Skeletal muscle cell (primary cell): ENCODE results near the gene KCNMB2.

Experiments
- DNase-seq: peaks from one replicate; pipeline ENCODE4 v3.0.0-alpha.2; 2010; ENCODE audit warnings: low read depth
- H3K4me3 ChIP-seq: 2 replicates; pipeline ENCODE4 v1.5.1; 2011; ENCODE audit warnings: low read depth, mild to moderate bottlenecking, control low read depth, low read length, moderate library complexity

KCNMB2 gene

DNA sequence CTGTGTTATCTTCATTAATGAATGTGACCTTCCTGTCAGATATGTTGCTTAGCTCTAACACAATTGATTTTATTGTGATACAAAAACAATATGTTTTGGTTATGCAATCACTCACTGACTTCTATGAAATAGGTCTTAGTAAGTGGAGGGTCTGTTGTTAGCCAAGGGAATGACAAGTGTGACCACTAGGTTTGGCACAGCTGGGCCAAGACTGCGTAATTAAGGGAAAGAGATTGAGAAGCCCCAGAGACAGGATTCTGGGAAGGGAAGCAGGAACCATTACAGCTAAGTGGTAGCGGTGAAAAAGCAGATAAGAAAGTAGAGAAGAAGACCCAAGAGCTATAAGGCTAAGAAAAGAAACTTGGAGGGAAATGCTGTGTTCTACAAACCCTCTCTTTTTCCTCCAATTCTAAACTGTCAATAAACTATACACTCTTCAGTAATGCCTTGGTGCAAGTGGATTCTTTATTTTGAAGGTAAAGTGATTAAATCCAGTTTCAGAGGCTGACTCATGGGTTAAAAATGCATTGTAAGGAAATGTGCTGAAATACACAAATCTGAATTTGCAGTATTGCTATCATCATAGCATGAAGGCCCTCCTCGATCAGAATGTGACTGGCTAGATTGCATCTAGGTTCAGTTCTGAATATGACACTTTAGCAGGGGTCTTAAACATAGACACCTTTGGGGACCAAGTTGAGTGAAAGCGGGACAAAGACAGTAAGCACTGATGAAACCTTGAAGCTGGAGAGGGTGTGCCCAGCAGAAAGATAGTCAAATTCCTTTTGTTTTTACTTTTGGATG lies 26.1 kb downstream of the KCNMB2 start:
- H3K4me3 ChIP-seq: no peak overlapping the region

GRCh38 chr3:178562947-178563232 lies 26.7 kb downstream of the KCNMB2 start:
- DNase-seq: peak; percentile 15
- H3K4me3 ChIP-seq: no peak overlapping the region

More for the DNA sequence above, 26.1 kb downstream of the KCNMB2 start:
- no peak for DNase-seq

- no peak for DNase-seq
- no peak overlapping the region for H3K4me3 ChIP-seq
These were observed 31.4 kb downstream of the KCNMB2 start for GRCh38 chr3:178567611-178568010.

DNA sequence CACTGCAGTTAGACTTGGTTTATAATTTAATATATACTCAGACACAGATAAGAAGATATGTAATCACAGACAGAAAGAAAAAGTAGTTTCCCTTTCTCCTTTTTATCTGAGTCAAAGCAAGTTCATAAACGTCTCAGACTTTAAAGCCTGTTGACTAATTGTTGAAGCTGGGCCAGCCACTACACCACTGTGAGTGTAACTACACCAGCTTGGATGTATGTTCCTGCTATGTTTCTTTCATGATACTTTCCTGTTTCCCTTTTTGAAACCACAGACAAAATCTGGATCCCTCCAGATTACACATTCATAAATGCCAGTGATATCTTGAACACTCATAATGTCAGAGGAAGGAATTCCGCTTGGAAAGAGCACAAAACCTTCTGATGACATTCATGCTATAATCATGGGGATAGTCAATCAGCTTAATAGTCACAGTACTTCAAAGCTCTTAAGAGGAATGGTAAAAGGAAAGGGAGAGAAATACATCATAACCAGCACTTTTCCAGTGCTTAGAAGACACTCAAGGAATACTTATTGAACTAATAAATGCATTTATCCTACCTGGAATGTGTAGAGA lies 32.0 kb downstream of the KCNMB2 start:
- DNase-seq: no peak
- no peak overlapping the region for H3K4me3 ChIP-seq

DNA sequence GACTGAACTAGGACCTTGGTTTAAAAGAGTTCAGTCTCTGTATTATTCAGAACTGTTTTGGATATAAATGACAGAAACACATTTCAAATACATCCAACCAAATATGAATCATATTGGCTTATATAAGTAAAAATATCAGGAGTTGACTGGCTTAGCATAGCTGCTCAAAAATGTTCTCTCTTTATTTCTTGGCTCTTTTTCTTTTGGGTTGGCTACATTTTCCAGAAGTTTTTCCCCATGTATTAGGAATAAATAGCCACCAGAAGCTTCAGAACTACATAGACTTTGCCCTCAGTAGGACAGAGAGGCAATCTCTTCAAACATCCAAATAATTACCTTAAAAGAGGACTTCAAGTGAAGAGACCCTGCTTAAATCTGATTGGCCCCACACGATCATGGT lies 32.7 kb downstream of the KCNMB2 start:
- DNase-seq: no peak
- no peak overlapping the region for H3K4me3 ChIP-seq

- H3K4me3 ChIP-seq: no peak overlapping the region
- DNase-seq: no peak
These were observed 33.6 kb downstream of the KCNMB2 start for GRCh38 chr3:178569826-178570225.

- DNase-seq: no peak
- no peak overlapping the region for H3K4me3 ChIP-seq
These were observed 47.8 kb downstream of the KCNMB2 start for GRCh38 chr3:178583963-178584575.

- DNase-seq: no peak
- no peak overlapping the region for H3K4me3 ChIP-seq
These were observed 48.6 kb downstream of the KCNMB2 start for GRCh38 chr3:178584722-178585380.

- no peak for DNase-seq
- no peak overlapping the region for H3K4me3 ChIP-seq
These were observed 49.2 kb downstream of the KCNMB2 start for GRCh38 chr3:178585454-178585853.

- no peak for DNase-seq
- no peak overlapping the region for H3K4me3 ChIP-seq
These were observed 49.8 kb downstream of the KCNMB2 start for GRCh38 chr3:178586076-178586475.

- H3K4me3 ChIP-seq: no peak overlapping the region
- DNase-seq: no peak
These were observed 52.4 kb downstream of the KCNMB2 start for GRCh38 chr3:178588628-178589027.

DNA sequence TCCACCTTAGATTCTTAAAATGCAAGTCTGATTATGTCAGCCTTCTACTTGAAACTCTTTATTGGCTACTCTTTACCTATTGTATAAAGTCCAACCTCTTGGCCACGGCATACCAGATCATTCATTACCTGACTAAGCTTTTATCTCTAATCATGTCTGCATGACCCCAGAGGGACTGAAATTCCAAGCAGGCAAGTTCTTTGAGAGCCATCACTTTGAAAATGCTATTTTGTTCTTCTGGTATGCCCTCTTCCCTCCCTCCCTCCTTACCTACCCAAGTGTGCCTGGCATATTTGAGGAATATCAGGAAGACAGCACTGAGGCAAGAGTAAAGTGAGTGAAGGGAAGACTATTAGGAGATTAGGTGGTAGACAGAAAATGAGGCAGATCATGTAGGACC lies 57.5 kb downstream of the KCNMB2 start:
- no peak overlapping the region for H3K4me3 ChIP-seq
- DNase-seq: no peak

DNA sequence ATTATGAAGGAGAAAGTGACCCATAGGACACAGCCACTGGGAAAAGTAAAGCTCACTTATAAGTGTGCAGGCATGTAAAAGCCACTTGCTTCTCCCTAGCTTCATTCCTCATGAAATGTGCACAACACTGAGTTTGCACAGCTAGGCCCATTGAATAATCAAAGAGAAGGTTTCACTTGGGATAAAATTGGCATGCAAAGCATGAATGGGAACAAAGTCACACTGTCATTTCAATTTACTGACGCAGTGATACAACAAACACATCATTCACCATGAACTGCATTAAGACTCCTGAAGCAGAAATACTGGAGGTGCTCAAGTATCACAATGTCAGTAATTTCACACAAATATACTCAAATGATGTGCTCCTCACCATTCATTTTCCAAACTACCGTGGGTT lies 61.1 kb downstream of the KCNMB2 start:
- no peak for DNase-seq

DNA sequence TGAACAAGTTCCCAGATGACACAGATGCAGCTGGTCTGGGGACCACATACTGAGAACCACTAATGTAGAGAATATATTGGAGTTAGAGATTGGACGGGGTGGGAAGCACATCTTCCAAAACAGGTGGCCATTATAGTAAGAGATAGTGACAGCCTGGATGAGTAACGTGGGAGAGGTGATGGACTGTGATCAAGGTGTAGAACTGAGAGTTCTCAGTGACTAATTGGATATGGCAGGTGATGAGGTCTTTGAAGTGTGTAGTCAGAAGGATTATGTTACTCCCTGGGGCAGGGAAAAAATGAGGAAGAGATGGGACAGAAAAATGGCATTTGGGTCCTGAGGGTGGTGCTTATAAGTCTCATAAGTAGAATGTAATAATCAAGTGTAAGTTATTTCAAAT lies 66.6 kb downstream of the KCNMB2 start:
- no peak overlapping the region for H3K4me3 ChIP-seq
- no peak for DNase-seq

More for the DNA sequence above, 61.1 kb downstream of the KCNMB2 start:
- H3K4me3 ChIP-seq: no peak overlapping the region

DNA sequence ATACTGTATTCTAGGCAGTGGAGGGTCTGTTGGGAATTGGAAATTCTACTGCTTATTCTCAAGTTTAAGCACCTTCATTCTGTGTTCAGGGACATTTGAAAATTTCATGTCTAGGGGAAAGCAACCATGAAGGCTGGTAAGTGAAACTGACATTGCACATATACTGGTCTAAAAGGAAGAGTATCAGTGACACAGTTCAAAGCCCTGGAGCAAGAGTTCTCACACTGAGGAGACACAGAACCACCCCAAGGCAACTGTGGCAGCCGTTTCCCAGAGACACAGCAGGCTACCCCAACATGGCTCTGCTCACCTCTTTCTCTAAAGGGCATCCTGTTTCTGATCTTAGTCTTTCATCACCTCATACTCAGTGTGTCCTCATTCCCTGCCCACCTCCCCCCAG lies 67.5 kb downstream of the KCNMB2 start:
- H3K4me3 ChIP-seq: no peak overlapping the region
- DNase-seq: no peak

DNA sequence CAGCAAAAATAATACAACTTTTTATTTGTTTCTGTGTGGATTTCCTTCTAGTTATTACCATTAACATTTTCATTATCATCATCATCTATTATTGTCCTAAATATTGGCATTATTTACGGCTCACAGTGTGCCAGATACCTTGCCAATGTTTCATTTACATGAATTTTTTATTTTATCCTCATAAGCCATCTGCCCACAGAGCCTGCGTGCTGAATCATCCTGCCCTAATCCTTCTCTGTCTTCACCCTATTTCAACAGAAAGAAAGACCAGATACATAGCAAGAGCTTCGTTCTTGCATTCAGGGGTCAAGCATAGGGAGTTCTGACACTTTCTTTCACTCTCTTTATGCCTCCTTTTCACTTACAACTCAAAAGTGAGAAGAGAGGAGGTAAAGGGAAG lies 82.0 kb downstream of the KCNMB2 start:
- DNase-seq: peak; percentile 7
- H3K4me3 ChIP-seq: no peak overlapping the region

GRCh38 chr3:178618896-178619295 lies 82.7 kb downstream of the KCNMB2 start:
- no peak overlapping the region for H3K4me3 ChIP-seq
- DNase-seq: no peak

DNA sequence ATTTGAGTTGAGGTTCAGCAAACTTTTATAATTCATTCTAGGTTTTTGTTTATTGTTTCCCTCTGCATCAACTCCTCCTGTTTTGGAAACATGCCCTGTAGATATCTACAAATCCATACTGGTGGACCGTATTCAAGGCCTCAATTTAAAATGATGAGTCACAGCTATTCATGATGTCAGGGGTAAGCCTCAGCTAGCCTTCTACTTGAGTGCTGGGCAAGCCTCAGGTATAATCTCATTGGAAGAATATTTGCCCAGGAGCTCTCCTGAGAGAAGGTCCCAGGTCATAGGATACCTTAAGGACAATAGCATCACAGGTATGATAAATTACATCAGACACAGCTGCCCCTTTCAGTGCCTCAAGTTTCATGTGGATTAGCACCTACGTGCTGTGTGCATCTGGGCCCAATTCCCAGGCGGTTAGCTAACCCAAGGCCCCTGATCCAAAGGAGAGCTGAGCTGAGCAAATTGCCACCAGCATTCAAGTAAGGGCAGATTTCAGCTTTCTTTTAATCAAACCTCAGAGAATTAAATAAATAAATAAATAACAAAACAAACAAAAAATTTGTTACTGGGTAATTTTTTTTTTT lies 87.5 kb downstream of the KCNMB2 start:
- H3K4me3 ChIP-seq: no peak overlapping the region
- no peak for DNase-seq

- no peak overlapping the region for H3K4me3 ChIP-seq
- DNase-seq: no peak
These were observed 88.0 kb downstream of the KCNMB2 start for GRCh38 chr3:178624276-178624675.

- DNase-seq: no peak
- H3K4me3 ChIP-seq: no peak overlapping the region
These were observed 88.9 kb downstream of the KCNMB2 start for GRCh38 chr3:178625053-178625600.
